ENCODE results near the gene NAT10. TPM values are rescaled to one million over a fixed set of nuclear protein-coding genes. Genes with fewer than 3 reads are reported as not detected.

NAT10 gene
- total RNA-seq, 4 donors from 2014 or later = 19.9 to 27.2 (median 20.6) TPM

Small RNA genes lying within 50 kb of the gene (small RNA-seq; reads per million reads assigned to genes)
- gene RF00019 = 0 reads per million in 3 donors

Other genes starting within 250 kb of the NAT10 start
- gene LMO2, start 213.6 kb upstream of the NAT10 start, total RNA-seq = 10 to 100 TPM; 13.3 to 20.2 (median 15.5) TPM
- 100 to 1,000 TPM in 3 of 4 donors, 10 to 100 TPM in 1; 99.9 to 152 (median 103) TPM for gene CAPRIN1, start 53.9 kb upstream of the NAT10 start, total RNA-seq

Measured in esophagus muscularis mucosa (tissue), 4 donors.